ENCODE data around the gene GFRA3.
A peak's percentile ranks its signal among the peaks of the same experiment; 100 is the strongest.
"Not testable (repeated sequence)": the region's sequence is repeated elsewhere in the genome, so short reads cannot be mapped to it uniquely, and the experiment has no call there.

GFRA3 gene

GRCh38 chr5:138274189-138274853, at the start of gene GFRA3:
GFRA3 (minus strand) TSS chr5:138274621; CDS start chr5:138274424, 197 bp downstream.
- DNase-seq (ENCODE audit: low spot score): no peak

GRCh38 chr5:138318211-138318610, 43.8 kb upstream of the GFRA3 start:
- DNase-seq (ENCODE audit: low spot score): not testable (repeated sequence)

DNA sequence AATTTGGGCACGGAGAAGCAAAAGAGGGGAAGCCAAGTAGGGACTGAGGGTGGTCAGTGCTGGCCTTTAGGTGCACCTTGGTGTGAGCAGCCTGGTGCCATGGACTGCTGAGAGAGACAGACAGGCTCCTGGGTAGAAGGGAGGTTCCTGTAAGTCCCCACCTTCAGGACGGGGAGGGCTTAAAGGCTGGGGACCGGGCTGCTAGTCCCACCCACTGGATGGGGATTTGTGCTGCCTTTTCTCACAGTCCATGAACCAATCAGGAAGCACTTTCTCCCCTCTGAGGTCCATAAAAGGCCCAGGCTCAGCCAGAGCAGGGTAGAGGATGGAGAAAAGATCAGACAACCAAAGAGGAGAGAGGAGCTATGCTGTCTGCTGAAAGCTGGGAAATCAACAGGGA, 41.9 kb upstream of the GFRA3 start:
- no peak for DNase-seq (ENCODE audit: low spot score)

- DNase-seq (ENCODE audit: low spot score): no peak
Observed at GRCh38 chr5:138315751-138316278, 41.4 kb upstream of the GFRA3 start.

GRCh38 chr5:138305797-138306196, 31.4 kb upstream of the GFRA3 start:
- DNase-seq (ENCODE audit: low spot score): no peak

DNA sequence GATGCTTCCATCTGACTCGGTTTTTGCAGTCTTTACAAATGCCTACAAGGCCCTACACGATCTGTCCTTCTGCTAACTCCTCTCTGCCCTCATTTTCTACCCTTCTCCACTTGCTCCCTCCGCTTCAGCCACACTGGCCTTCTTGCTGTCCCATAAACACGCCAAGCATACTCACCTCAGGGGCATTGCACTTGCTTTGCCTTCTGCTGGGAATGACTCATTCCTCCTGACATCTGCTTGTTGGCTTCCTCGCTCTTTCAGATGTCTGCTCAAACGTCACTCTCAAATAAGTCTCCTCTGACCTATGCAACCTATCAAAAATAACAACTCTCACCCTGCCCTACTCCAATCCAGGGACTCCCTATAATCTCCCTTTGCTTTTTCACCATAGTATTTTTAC, 29.0 kb upstream of the GFRA3 start:
- peak; percentile 38 for DNase-seq (ENCODE audit: low spot score)

DNA sequence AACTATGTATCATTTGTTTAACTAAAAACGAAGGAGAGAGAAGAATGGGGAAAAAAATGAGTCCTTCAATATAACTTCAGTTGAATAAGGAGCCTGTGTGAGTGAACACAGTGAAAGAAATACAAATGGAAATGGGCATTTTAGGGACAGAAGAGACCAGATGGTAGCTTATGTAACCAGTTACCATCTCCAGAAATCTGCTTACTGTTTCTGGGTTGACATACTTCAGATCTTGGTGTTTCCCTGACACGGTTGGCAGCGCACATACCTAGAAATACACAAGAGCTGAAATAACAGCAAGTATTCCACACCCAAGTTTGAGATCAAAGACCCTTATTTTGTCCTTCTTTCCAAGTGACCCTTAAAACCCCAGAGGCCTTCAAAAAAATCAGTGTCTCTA, 14.9 kb upstream of the GFRA3 start:
- no peak for DNase-seq (ENCODE audit: low spot score)

- DNase-seq (ENCODE audit: low spot score): no peak
Observed at GRCh38 chr5:138287246-138287645, 12.8 kb upstream of the GFRA3 start.

DNA sequence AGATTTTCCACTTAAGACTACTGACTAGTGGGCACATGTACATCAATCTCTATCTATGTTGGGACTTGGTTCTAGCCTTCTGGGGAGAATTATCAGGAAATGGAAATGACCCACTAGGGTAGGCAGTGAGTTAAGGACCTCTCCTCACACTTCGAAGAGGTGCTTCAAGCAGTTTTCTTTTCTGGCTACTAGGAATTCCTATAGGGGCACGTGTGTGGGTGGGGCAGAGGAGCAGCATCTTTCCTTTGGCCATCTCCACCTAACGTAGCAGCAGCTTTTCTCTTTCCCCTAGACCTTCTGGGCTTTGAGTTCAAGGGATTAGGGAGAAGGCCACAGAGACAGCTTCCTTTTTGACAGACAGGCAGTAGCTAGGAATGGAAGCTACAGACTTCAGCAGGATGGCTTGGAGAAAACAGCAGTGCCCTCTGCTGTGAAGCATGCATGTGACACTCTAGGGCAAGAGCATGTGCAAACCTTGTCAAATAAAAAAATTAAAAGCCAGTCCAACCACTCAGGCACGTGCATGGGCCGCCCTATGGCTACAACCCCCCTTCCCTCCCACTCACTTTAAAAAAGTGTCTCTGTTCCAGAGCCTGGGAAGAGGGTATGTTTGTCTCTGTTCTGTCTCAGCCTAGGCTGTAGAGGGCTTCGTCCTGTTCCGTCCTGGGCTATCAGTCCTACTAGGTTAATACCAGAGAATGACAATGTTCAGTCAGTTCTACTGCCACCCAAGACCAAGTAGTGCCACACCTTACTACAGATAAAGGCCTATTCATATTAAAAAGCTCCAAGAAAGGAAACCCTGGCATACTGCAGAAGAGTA, 8.7 kb upstream of the GFRA3 start:
- peak; percentile 69 for DNase-seq (ENCODE audit: low spot score)

- no peak for DNase-seq (ENCODE audit: low spot score)
Observed at GRCh38 chr5:138280915-138281314, 6.5 kb upstream of the GFRA3 start.

DNA sequence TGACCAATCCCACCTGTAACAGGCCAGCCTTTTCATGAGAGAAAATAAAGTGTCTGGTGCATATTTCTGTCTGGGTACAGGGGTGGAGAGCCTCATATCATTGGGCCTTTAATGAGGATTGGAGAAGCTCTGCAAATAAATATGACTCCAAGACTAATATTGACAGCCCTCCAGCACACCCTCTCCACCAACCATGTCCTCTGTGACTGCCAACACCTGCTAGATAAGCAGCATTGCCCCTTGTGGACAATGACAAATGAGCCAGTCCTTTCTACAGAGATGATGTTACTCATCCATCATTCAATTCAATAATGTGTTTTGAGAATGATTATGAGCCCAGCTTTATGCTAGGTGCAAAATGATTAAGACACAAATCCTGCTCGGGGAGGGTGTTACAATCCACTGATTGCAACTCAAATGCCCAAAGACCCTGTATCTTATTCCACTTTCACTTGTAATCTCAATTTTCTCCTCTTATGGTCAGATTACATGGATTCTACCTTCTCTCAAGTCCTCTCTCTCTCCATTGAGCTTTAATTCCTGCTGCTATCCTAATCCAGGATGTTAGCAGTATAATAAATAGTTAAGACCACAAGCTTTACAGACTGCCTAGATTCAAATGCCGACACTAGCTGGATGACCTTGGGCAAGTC, 2.1 kb upstream of the GFRA3 start:
- peak; percentile 26 for DNase-seq (ENCODE audit: low spot score)

DNA sequence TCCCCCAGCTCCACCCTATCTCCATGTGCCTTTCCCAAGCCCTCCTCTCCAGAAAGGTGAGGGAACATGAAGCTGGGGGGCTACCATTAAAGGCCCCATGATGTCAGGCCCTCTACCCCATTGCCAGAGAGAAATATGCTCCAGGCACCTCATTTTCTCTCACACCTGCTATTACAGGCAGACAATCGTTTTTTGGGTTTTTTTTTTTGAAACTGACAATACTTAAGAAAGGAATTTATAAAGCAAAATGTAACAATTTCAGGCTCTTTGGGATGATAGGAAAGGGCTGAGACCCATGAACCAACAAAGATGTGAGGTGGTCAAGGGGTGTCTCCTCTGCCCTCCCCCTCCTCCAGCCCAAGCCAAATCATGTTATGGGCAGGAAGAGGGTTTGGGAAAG, 1.5 kb upstream of the GFRA3 start:
- DNase-seq (ENCODE audit: low spot score): no peak

- DNase-seq (ENCODE audit: low spot score): no peak
Observed at GRCh38 chr5:138275379-138275782, 960 bp upstream of the GFRA3 start.

DNA sequence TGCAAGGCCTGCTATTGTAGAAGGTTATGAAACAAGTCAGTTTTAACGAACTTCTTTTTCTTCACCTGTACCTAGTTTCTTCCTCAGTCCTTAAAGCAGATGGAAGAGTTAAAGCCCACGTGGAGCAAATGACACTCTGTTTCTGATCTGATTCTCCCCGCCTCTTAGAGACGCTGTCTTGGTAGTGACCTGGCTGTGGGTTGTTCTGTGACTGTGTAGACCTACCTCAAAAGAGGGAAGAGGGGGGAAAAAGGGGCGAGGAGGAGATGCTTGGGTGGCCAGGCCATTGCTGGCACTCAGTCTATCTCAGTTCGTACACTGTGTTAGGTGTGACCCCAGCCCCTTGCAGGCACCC, 610 bp downstream of the GFRA3 start:
- DNase-seq (ENCODE audit: low spot score): no peak

DNA sequence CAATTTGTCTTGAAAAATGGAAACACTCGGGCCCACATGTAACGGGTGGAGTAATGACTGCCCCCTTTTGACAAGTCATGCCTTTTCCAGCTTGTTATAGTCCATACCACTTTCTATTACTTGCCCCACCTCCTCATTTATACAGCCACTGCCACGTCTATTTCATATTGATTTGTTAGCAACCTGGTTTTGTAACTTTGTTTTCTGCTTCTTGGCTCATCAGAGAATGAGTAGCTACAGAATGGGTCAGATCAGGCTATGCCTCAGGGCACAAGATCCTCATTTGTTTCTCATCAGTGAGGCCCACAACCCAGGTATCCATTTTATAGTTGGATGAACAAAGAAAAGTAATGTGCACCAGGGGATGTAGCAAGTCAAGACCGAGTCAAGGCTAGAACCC, 1.7 kb downstream of the GFRA3 start:
- DNase-seq (ENCODE audit: low spot score): no peak

DNA sequence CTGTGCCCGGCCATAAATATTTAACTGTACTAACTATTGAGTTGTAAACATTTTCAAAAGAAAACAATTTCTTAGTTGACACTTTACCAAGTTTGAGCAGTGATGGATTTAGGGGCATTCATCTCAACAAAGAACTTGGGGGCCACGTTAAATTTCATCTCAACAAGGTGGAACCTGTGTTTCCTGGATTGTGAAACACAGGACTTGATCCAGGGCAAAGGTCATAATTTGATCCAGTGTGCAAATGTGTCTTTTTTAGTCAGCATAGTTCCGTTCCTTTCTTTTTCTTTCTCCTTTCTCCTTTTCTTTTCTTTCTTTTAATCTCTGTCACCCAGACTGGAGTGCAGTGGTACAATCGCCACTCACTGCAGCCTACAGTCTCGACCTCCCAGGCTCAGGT, 3.1 kb downstream of the GFRA3 start:
- DNase-seq (ENCODE audit: low spot score): no peak

GRCh38 chr5:138264183-138264582, 10.2 kb downstream of the GFRA3 start:
- no peak for DNase-seq (ENCODE audit: low spot score)

DNA sequence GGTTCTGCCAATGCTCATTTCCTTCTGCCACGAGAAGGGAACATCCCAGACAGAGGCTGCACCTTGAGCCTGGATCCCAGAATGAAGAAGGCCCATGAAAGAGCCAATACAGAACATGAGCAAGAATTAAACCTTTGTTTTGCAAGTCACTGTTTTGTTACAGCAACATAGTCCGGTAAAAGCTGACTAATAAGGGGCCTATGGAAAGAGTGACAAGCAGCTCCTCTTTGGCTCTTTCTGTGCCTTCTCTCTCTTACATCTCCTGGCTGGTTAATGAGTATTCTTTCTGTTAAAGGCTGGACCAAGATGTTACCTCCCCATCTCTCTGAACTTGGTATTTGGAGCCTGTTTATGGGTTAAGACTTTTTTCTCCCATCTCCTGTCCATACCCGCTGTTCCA, 10.8 kb downstream of the GFRA3 start:
- no peak for DNase-seq (ENCODE audit: low spot score)

DNA sequence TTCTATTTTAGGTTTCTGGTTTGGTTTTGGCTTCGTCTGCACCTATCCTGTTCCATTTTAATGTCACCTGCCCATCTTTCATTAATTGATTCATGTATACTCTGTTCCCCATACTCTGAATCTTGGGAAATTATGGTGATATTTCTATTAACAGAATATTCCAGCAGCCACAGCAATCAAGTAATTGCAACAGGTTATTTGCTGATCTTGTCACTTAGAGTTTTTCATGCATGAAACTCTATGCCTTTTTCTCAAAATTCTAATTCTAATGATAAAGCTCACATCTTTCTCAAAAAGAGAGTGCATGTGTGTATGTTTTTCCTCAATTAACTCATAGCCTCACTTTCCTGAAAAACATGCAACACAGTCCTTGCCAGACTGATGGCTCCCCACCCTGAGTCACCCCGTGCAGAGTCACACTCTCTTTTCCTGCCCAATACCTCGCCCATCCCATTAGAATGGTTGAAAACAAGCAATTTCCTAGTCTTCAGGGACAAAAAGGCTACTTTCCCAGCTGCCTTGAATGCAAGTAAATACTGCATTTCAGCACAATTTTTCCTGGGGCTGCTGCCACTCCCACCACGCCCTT, 15.6 kb downstream of the GFRA3 start:
- DNase-seq (ENCODE audit: low spot score): no peak

DNA sequence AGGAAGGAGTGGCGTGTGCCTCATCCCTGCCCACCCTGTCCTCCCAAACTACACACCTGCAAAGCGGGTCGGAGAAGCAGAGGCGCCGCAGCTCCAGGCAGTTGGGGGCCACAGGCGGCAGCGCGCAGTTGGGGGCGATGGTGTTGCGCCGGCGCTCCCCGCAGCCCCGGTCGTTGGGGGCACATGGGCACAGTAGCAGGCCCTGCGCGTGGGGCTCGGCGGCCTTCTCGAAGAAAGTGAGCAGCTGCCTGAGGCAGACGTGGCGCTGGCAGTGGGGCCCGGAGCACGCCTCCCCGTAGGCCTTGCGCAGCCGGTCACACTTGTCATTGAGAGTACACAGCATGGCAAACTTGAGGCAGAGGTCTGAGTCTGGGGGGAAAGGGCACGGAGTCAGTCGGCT, 16.8 kb downstream of the GFRA3 start:
- no peak for DNase-seq (ENCODE audit: low spot score)

DNA sequence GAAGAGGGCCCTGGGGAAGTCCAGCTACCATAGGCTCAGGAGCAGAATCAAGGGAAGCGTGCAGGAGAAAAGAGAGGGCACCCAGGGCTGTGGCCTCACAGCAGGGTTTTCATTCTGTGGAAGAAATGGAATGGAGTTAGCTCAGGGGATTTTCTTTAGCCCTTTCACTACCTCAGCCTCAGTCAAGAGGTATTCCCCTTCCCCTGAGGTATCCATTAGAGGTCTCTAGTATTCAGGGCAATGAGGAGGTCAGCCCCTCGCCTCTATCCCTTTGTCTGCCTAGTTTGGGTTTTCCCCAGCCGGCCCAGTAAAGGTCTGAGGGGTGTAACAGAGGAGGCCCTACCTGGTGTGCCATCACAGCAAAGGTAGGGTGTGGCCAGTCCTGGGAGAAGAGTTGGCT, 21.5 kb downstream of the GFRA3 start:
- no peak for DNase-seq (ENCODE audit: low spot score)

DNA sequence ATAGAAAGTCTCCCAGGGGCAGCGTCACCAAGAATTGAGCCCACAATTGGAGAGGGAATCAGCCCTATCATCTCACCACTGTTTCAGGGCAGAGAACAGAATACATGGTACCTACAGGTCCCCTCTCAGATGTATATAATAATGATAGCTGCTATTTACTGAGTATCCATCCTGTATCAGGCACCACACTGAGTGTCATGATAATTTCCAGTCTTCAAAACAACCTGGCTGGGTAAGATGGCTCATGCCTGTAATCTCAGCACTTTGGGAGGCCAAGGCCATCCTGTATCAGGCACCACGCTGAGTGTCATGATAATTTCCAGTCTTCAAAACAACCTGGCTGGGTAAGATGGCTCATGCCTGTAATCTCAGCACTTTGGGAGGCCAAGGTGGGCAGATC, 26.6 kb downstream of the GFRA3 start:
- not testable (repeated sequence) for DNase-seq (ENCODE audit: low spot score)

GRCh38 chr5:138246822-138247221, 27.6 kb downstream of the GFRA3 start:
- DNase-seq (ENCODE audit: low spot score): no peak
